ENCODE measurements around the gene ACOT2. TPM values are rescaled to one million over a fixed set of nuclear protein-coding genes. Genes with fewer than 3 reads are reported as not detected.
"Not testable (repeated sequence)": the region's sequence is repeated elsewhere in the genome, so short reads cannot be mapped to it uniquely, and the experiment has no call there.

Gene ACOT2
- total RNA-seq, 1 experiment from 2014 or later, result 34.2 TPM

DNA sequence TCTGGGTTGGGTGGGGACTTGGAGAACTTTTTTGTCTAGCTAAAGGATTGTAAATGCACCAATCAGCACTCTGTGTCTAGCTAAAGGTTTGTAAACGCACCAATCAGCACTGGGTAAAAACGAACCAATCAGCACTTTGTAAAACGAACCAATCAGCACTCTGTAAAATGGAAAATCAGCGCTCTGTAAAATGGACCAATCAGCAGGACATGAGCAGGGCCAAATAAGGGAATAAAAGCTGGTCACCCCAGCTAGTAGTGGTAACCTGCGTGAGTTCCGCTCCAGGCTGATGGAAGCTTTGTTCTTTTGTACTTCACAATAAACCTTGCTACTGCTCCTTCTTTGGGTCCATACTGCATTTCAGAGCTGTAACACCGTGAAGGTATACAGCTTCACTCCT is 1.7 kb upstream of the ACOT2 start:
- no peak for DNase-seq (ENCODE audit: low spot score)
- Histone ChIP-seq H3K27me3 (replicated peaks; ENCODE audit: insufficient read depth, low read depth, low read length, poor library complexity) (no peaks in the 10 kb centered on the region), H3K27ac (ENCODE audit: low read depth, low read length, poor library complexity, severe bottlenecking) (no peak overlapping the region), H3K4me3 (ENCODE audit: low read depth, low read length, poor library complexity, severe bottlenecking) (no peak overlapping the region), H3K4me1 (ENCODE audit: insufficient read depth, low read length, poor library complexity, severe bottlenecking) (peaks cover 7% of the 10 kb centered on the region), H3K36me3 (ENCODE audit: insufficient read depth, low read length, poor library complexity, severe bottlenecking) (no peaks in the 10 kb centered on the region), H3K9me3 (ENCODE audit: low read depth, low read length, poor library complexity, severe bottlenecking) (no peaks in the 10 kb centered on the region)
- ChIA-PET POLR2A (ENCODE audit: low non-redundant PET) (interaction anchor here (0.6 kb wide), 1 partner anchor 30 kb away, joined by 10 read pairs; the partner anchor contains the start of gene ACOT1), CTCF (interaction anchor here (0.6 to 1.1 kb wide), 3 partner anchors 29 to 96 kb away, joined by 3 to 14 read pairs (median 5); no protein-coding TSS in a partner anchor)
- no TSS peak for BruUV-seq (replicated peaks)
- TF ChIP-seq, protein P1, sequence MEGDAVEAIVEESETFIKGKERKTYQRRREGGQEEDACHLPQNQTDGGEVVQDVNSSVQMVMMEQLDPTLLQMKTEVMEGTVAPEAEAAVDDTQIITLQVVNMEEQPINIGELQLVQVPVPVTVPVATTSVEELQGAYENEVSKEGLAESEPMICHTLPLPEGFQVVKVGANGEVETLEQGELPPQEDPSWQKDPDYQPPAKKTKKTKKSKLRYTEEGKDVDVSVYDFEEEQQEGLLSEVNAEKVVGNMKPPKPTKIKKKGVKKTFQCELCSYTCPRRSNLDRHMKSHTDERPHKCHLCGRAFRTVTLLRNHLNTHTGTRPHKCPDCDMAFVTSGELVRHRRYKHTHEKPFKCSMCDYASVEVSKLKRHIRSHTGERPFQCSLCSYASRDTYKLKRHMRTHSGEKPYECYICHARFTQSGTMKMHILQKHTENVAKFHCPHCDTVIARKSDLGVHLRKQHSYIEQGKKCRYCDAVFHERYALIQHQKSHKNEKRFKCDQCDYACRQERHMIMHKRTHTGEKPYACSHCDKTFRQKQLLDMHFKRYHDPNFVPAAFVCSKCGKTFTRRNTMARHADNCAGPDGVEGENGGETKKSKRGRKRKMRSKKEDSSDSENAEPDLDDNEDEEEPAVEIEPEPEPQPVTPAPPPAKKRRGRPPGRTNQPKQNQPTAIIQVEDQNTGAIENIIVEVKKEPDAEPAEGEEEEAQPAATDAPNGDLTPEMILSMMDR (conservative IDR thresholded peaks at IDR 0.05; ENCODE audit: low read depth, low read length), result no peak
- TF ChIP-seq EZH2 (IDR thresholded peaks at IDR 0.05; ENCODE audit: borderline replicate concordance, low read depth, low read length, poor library complexity, severe bottlenecking), result no peak
- intact Hi-C loops (cut with micrococcal nuclease; ENCODE audit: unreplicated experiment), result no loop called here

DNA sequence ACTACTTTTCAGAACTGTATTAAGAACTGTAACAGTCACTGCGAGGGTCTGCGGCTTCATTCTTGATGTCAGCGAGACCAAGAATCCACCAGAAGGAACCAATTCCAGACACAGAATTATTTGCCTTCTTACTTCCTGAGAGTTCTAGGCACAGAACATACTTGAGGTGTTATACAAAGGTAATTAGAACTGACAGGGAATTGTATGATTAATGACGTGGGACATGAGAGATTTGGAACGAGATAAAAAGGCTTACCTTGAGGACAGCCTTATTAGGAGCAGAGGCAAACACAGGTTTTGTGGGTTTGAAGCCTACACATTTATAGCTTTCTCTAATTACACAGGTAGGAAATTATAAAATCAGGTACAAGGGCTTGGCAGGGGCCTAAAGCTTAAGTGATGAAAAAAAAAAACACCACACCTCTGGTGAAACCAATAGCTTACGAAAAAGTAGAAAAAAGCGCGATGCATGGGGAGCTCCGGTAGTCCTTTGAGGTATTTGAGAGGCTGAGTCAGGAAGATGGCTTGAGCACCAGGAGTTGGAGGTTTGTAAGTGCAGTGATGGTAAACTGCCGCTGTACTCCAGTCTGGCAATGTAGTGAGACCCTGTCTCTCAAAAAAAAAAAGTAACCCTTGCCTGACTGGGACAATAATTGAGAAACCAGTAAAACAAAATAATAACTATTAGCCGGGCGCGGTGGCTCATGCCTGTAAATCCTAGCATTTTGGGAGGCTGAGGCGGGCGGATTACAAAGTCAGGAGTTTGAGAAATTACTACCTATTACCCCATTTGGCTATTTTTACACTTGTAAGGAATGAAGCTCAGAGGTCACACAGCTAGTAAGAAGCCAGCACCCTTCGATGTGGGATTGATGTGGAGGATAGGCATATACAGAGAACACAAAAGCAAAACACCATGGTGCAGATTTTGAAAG is 795 bp upstream of the ACOT2 start:
- Histone ChIP-seq H3K27ac (ENCODE audit: low read depth, low read length, poor library complexity, severe bottlenecking) (peak overlapping the region; percentile 79), H3K4me1 (ENCODE audit: insufficient read depth, low read length, poor library complexity, severe bottlenecking) (peaks cover 7% of the 10 kb centered on the region), H3K4me3 (ENCODE audit: low read depth, low read length, poor library complexity, severe bottlenecking) (peak overlapping the region; percentile 51), H3K9me3 (ENCODE audit: low read depth, low read length, poor library complexity, severe bottlenecking) (no peaks in the 10 kb centered on the region), H3K36me3 (ENCODE audit: insufficient read depth, low read length, poor library complexity, severe bottlenecking) (no peaks in the 10 kb centered on the region), H3K27me3 (replicated peaks; ENCODE audit: insufficient read depth, low read depth, low read length, poor library complexity) (no peaks in the 10 kb centered on the region)
- BruUV-seq (replicated peaks), result no TSS peak
- ChIA-PET CTCF (interaction anchor here (0.6 to 1.1 kb wide), 2 partner anchors 30 to 60 kb away, joined by 3 to 14 read pairs; no protein-coding TSS in a partner anchor), POLR2A (ENCODE audit: low non-redundant PET) (interaction anchor here (0.5 to 0.6 kb wide), 4 partner anchors 41 to 565 kb away, joined by 3 to 9 read pairs (median 6); a partner anchor contains a TSS)
- no peak for DNase-seq (ENCODE audit: low spot score)
- no peak for TF ChIP-seq EZH2 (IDR thresholded peaks at IDR 0.05; ENCODE audit: borderline replicate concordance, low read depth, low read length, poor library complexity, severe bottlenecking)
- TF ChIP-seq, protein P1 (conservative IDR thresholded peaks at IDR 0.05; ENCODE audit: low read depth, low read length), result no peak
- intact Hi-C loops (cut with micrococcal nuclease; ENCODE audit: unreplicated experiment), result no loop called here

- Histone ChIP-seq H3K27ac (ENCODE audit: low read depth, low read length, poor library complexity, severe bottlenecking) (peak overlapping the region; percentile 79), H3K4me3 (ENCODE audit: low read depth, low read length, poor library complexity, severe bottlenecking) (peak overlapping the region; percentile 51)
- CTCF ChIA-PET; H3K9me3 ChIP-seq (ENCODE audit: low read depth, low read length, poor library complexity, severe bottlenecking); intact Hi-C loops (cut with micrococcal nuclease; ENCODE audit: unreplicated experiment); H3K27me3 ChIP-seq (replicated peaks; ENCODE audit: insufficient read depth, low read depth, low read length, poor library complexity); H3K36me3 ChIP-seq (ENCODE audit: insufficient read depth, low read length, poor library complexity, severe bottlenecking); DNase-seq (ENCODE audit: low spot score); H3K4me1 ChIP-seq (ENCODE audit: insufficient read depth, low read length, poor library complexity, severe bottlenecking): not testable (repeated sequence)
- TSS peak; percentile 79 for BruUV-seq (replicated peaks)
- POLR2A ChIA-PET (ENCODE audit: low non-redundant PET), result interaction anchor here (0.6 kb wide), 3 partner anchors 40 to 566 kb away, joined by 3 to 8 read pairs (median 3); no protein-coding TSS in a partner anchor
Measured at GRCh38 chr14:73568886-73569184, 178 bp upstream of the ACOT2 start.
